CD4-positive, CD25-positive, alpha-beta regulatory T cell (primary cell): ENCODE measurements around the gene ZNF584. TPM values are rescaled to one million over a fixed set of nuclear protein-coding genes. Genes with fewer than 3 reads are reported as not detected.
"Not testable (repeated sequence)": the region's sequence is repeated elsewhere in the genome, so short reads cannot be mapped to it uniquely, and the experiment has no call there.

ENCODE experiments used
- ATAC-seq, 2 donors: fragments of 150-1000 bp; cut with Tn5 transposase; one replicate each; pipeline ENCODE4 v1.10.0; 2021; ENCODE audit warnings: low read depth in 2 of 2, moderate number of reproducible peaks in 2 of 2, moderate library complexity in 1 of 2
- DNase-seq, 3 donors: peaks; one replicate each; pipeline versions ENCODE4 v3.0.0 to v3.0.0-alpha.2; 2012 to 2022; ENCODE audit warnings: mixed read lengths in 1 of 3
- H3K27ac ChIP-seq: one replicate; pipeline ENCODE4 v1.7.0; 2013; ENCODE audit warnings: mild to moderate bottlenecking, low read length; ENCODE audit not compliant: insufficient read depth, poor library complexity, severe bottlenecking
- H3K27me3 ChIP-seq: one replicate; pipeline ENCODE4 v1.7.0; 2013; ENCODE audit warnings: low read length; ENCODE audit not compliant: control insufficient read depth, insufficient read depth
- H3K36me3 ChIP-seq: one replicate; pipeline ENCODE4 v1.7.0; 2013; ENCODE audit warnings: mild to moderate bottlenecking, low read length, moderate library complexity; ENCODE audit not compliant: control insufficient read depth, insufficient read depth
- H3K4me1 ChIP-seq: 2 replicates; pipeline ENCODE4 v1.7.0; 2013; ENCODE audit warnings: mild to moderate bottlenecking, low read length; ENCODE audit not compliant: insufficient read depth, control insufficient read depth, poor library complexity, severe bottlenecking
- H3K4me3 ChIP-seq: one replicate; pipeline ENCODE4 v1.7.0; 2013; ENCODE audit warnings: low read depth, mild to moderate bottlenecking, low read length, moderate library complexity
- H3K9me3 ChIP-seq, 2 experiments: 1 replicate in 1 of 2; 2 replicates in 1 of 2; pipeline ENCODE4 v1.7.0; 2013; ENCODE audit warnings: low read length in 2 of 2, mild to moderate bottlenecking in 1 of 2, moderate library complexity in 1 of 2; ENCODE audit not compliant: control insufficient read depth in 2 of 2
- H3K27ac Mint-ChIP-seq, 3 donors: one replicate each; pipeline ENCODE4 v1.8.0; 2020 to 2022; ENCODE audit warnings: mild to moderate bottlenecking in 3 of 3, mixed read lengths in 3 of 3, moderate library complexity in 2 of 3
- H3K27me3 Mint-ChIP-seq: one replicate; pipeline ENCODE4 v1.8.0; 2022; ENCODE audit warnings: mild to moderate bottlenecking, mixed read lengths
- H3K36me3 Mint-ChIP-seq: one replicate; pipeline ENCODE4 v1.8.0; 2020; ENCODE audit warnings: mixed read lengths
- H3K4me1 Mint-ChIP-seq, 4 donors: one replicate each; pipeline ENCODE4 v1.8.0; 2020 to 2022; ENCODE audit warnings: mixed read lengths in 4 of 4, mild to moderate bottlenecking in 1 of 4
- H3K4me3 Mint-ChIP-seq, 4 donors: one replicate each; pipeline ENCODE4 v1.8.0; 2020 to 2022; ENCODE audit warnings: mild to moderate bottlenecking in 4 of 4, mixed read lengths in 4 of 4, moderate library complexity in 3 of 4
- H3K9me3 Mint-ChIP-seq, 7 donors: one replicate each; pipeline ENCODE4 v1.8.0; 2020 to 2022; ENCODE audit warnings: mixed read lengths in 7 of 7, mild to moderate bottlenecking in 3 of 7, moderate library complexity in 2 of 7
- polyA plus RNA-seq, 4 donors: library from polyadenylated mRNA; unstranded; fragments of 300-500 nt; fragmentation: Illumina TruSeq; gene quantifications; one replicate each; pipeline ENCODE4 v1.2.3, GENCODE V29; 2021
- total RNA-seq: library from RNA; stranded (reverse); gene quantifications from one replicate; pipeline ENCODE4 v1.2.3, GENCODE V29; 2022

Gene ZNF584
- total and polyA plus RNA-seq, 5 donors from 2014 or later = 1.7 to 8.8 (median 5.6) TPM

- Mint-ChIP-seq H3K27ac (no peak overlapping the region), H3K4me3 (no peak overlapping the region), H3K27me3 (no peaks in the 10 kb centered on the region), H3K4me1 (no peaks in the 10 kb centered on the region), H3K9me3 (no peaks in the 10 kb centered on the region), H3K36me3 (no peaks in the 10 kb centered on the region)
- no peaks in the 10 kb centered on the region for H3K9me3 ChIP-seq
- no peak overlapping the region for H3K4me3 ChIP-seq
- DNase-seq = no peak
- H3K4me1 ChIP-seq = no peaks in the 10 kb centered on the region
- H3K27ac ChIP-seq = no peak overlapping the region
- no peaks in the 10 kb centered on the region for H3K36me3 ChIP-seq
- no peaks in the 10 kb centered on the region for H3K27me3 ChIP-seq
- ATAC-seq = no peak
These were observed 39.7 kb upstream of the ZNF584 start for GRCh38 chr19:58368561-58369360.

- Histone ChIP-seq H3K4me1 (no peaks in the 10 kb centered on the region), H3K9me3 (no peaks in the 10 kb centered on the region), H3K36me3 (no peaks in the 10 kb centered on the region), H3K4me3 (no peak overlapping the region), H3K27me3 (no peaks in the 10 kb centered on the region), H3K27ac (no peak overlapping the region)
- no peak overlapping the region for H3K4me3 Mint-ChIP-seq
- peaks cover 0 to 2% (median 0%) of the 10 kb centered on the region in 4 donors for H3K4me1 Mint-ChIP-seq
- H3K27ac Mint-ChIP-seq = no peak overlapping the region
- ATAC-seq = no peak
- no peaks in the 10 kb centered on the region for H3K27me3 Mint-ChIP-seq
- DNase-seq = no peak
- H3K9me3 Mint-ChIP-seq = no peaks in the 10 kb centered on the region
- no peaks in the 10 kb centered on the region for H3K36me3 Mint-ChIP-seq
These were observed 35.9 kb upstream of the ZNF584 start for GRCh38 chr19:58372311-58373133.

- Mint-ChIP-seq H3K9me3 (no peaks in the 10 kb centered on the region), H3K4me3 (no peak overlapping the region), H3K27ac (no peak overlapping the region), H3K27me3 (no peaks in the 10 kb centered on the region), H3K4me1 (peaks cover 0 to 3% (median 1%) of the 10 kb centered on the region in 4 donors), H3K36me3 (no peaks in the 10 kb centered on the region)
- no peak for ATAC-seq
- Histone ChIP-seq H3K9me3 (no peaks in the 10 kb centered on the region), H3K27me3 (no peaks in the 10 kb centered on the region), H3K4me1 (no peaks in the 10 kb centered on the region), H3K4me3 (no peak overlapping the region), H3K36me3 (no peaks in the 10 kb centered on the region), H3K27ac (no peak overlapping the region)
- DNase-seq = no peak
These were observed 34.2 kb upstream of the ZNF584 start for GRCh38 chr19:58374200-58374599.

GRCh38 chr19:58376724-58377123, 31.7 kb upstream of the ZNF584 start:
- not testable (repeated sequence) for H3K27me3 ChIP-seq, H3K4me3 ChIP-seq, H3K9me3 Mint-ChIP-seq, H3K36me3 Mint-ChIP-seq, H3K4me3 Mint-ChIP-seq, H3K27me3 Mint-ChIP-seq, H3K9me3 ChIP-seq, DNase-seq, H3K27ac ChIP-seq, H3K27ac Mint-ChIP-seq, ATAC-seq, H3K36me3 ChIP-seq
- H3K4me1 Mint-ChIP-seq = peaks cover 4 to 19% (median 12%) of the 10 kb centered on the region in 4 donors
- H3K4me1 ChIP-seq = peaks cover 15% of the 10 kb centered on the region

- Histone ChIP-seq H3K4me1 (peaks cover 22% of the 10 kb centered on the region), H3K27me3 (no peaks in the 10 kb centered on the region), H3K27ac (no peak overlapping the region), H3K9me3 (no peaks in the 10 kb centered on the region), H3K36me3 (no peaks in the 10 kb centered on the region), H3K4me3 (no peak overlapping the region)
- Mint-ChIP-seq H3K9me3 (no peaks in the 10 kb centered on the region), H3K27ac (peak overlapping the region in 2 of 3 donors; percentile 67 to 97), H3K4me3 (peak overlapping the region; percentile 77 to 99 (median 96)), H3K4me1 (peaks cover 4 to 31% (median 13%) of the 10 kb centered on the region in 4 donors), H3K36me3 (no peaks in the 10 kb centered on the region), H3K27me3 (no peaks in the 10 kb centered on the region)
- ATAC-seq (no peak), DNase-seq (no peak)
These were observed 29.2 kb upstream of the ZNF584 start for GRCh38 chr19:58379246-58379645.

GRCh38 chr19:58380037-58380661, 28.3 kb upstream of the ZNF584 start:
- H3K9me3 Mint-ChIP-seq = no peaks in the 10 kb centered on the region
- H3K4me3 Mint-ChIP-seq = peak overlapping the region; percentile 93 to 99 (median 96)

GRCh38 chr19:58380662-58381459, 27.6 kb upstream of the ZNF584 start, which contains the start of gene ZNF837:
Gene ZNF837 (minus strand): TSS chr19:58381030. CDS start chr19:58369332, 11,698 bp downstream.
- Histone ChIP-seq H3K4me3 (peak within 1 kb of the TSS; percentile 70), H3K27ac (peak within 1 kb of the TSS; percentile 96), H3K4me1 (peaks cover 26% of the 10 kb centered on the region), H3K36me3 (no peaks in the 10 kb centered on the region), H3K9me3 (no peaks in the 10 kb centered on the region), H3K27me3 (no peaks in the 10 kb centered on the region)
- H3K9me3 Mint-ChIP-seq = no peaks in the 10 kb centered on the region
- H3K4me1 Mint-ChIP-seq = peaks cover 4 to 38% (median 17%) of the 10 kb centered on the region in 4 donors
- ATAC-seq = peak; percentile 87 to 88
- H3K27ac Mint-ChIP-seq = peak within 1 kb of the TSS; percentile 97 to 99 (median 97)
- peak within 1 kb of the TSS; percentile 93 to 99 (median 96) for H3K4me3 Mint-ChIP-seq
- H3K36me3 Mint-ChIP-seq = no peaks in the 10 kb centered on the region
- no peaks in the 10 kb centered on the region for H3K27me3 Mint-ChIP-seq
- DNase-seq = peak; percentile 98 to 100 (median 99)

More at GRCh38 chr19:58380037-58380661, 28.3 kb upstream of the ZNF584 start:
- Mint-ChIP-seq H3K36me3 (no peaks in the 10 kb centered on the region), H3K27me3 (no peaks in the 10 kb centered on the region), H3K27ac (peak overlapping the region; percentile 97 to 99 (median 97)), H3K4me1 (peaks cover 4 to 32% (median 13%) of the 10 kb centered on the region in 4 donors)
- H3K9me3 ChIP-seq = no peaks in the 10 kb centered on the region
- peak overlapping the region; percentile 70 for H3K4me3 ChIP-seq
- DNase-seq (no peak), ATAC-seq (no peak)
- H3K36me3 ChIP-seq = no peaks in the 10 kb centered on the region
- H3K27ac ChIP-seq = peak overlapping the region; percentile 96
- peaks cover 22% of the 10 kb centered on the region for H3K4me1 ChIP-seq
- H3K27me3 ChIP-seq = no peaks in the 10 kb centered on the region
